CD4-positive, alpha-beta T cell (primary cell): Measurements from ENCODE around the gene TNFSF18. TPM values are rescaled to one million over a fixed set of nuclear protein-coding genes. Genes with fewer than 3 reads are reported as not detected.

Experiments used
- ATAC-seq: fragments of 200-7000 bp; cut with Tn5 transposase; one replicate; pipeline ENCODE4 v1.10.0; 2022; ENCODE audit warnings: mild to moderate bottlenecking; ENCODE audit not compliant: poor library complexity
- CTCF ChIA-PET: fragments of 350-600 bp; sonication (Branson Sonifier 250); formaldehyde crosslinking; loops from one replicate; lab custom pipeline; 2021; ENCODE audit warnings: antibody characterized with exemption, inconsistent platforms; lab: Charles Lee
- POLR2A ChIA-PET: fragments of 350-600 bp; sonication (Branson Sonifier 250); formaldehyde crosslinking; loops from one replicate; lab custom pipeline; 2021; ENCODE audit warnings: antibody characterized with exemption, inconsistent platforms; lab: Charles Lee
- DNase-seq, 14 experiments: peaks; one replicate each; pipeline ENCODE4 v3.0.0-alpha.2; 2013 to 2020; ENCODE audit warnings: mixed read lengths in 2 of 14
- H3K27ac ChIP-seq, 2 donors: one replicate each; pipeline versions ENCODE4 v1.5.1 to v1.7.0; 2013; ENCODE audit warnings: low read length in 2 of 2, low read depth in 1 of 2, mild to moderate bottlenecking in 1 of 2
- H3K27me3 ChIP-seq, 2 experiments: 1 replicate in 1 of 2; 2 replicates in 1 of 2; pipeline versions ENCODE4 v1.6.1 to v1.7.0; 2013; ENCODE audit warnings: low read length in 2 of 2, control low read depth in 1 of 2, mild to moderate bottlenecking in 1 of 2, moderate library complexity in 1 of 2; ENCODE audit not compliant: insufficient read depth in 2 of 2, control insufficient read depth in 1 of 2
- H3K36me3 ChIP-seq: one replicate; pipeline ENCODE4 v1.6.1; 2013; ENCODE audit warnings: low read length, control low read depth; ENCODE audit not compliant: insufficient read depth
- H3K4me1 ChIP-seq: one replicate; pipeline ENCODE4 v1.6.1; 2013; ENCODE audit warnings: low read length, control low read depth; ENCODE audit not compliant: insufficient read depth
- H3K4me3 ChIP-seq: one replicate; pipeline ENCODE4 v1.5.1; 2013; ENCODE audit warnings: mild to moderate bottlenecking, low read length, moderate library complexity
- H3K9me3 ChIP-seq, 2 experiments: 1 replicate in 1 of 2; 2 replicates in 1 of 2; pipeline versions ENCODE4 v1.6.1 to v1.7.0; 2013; ENCODE audit warnings: low read length in 2 of 2, mild to moderate bottlenecking in 2 of 2, control low read depth in 1 of 2, moderate library complexity in 1 of 2; ENCODE audit not compliant: control insufficient read depth in 1 of 2, insufficient read depth in 1 of 2
- H3K27ac Mint-ChIP-seq: one replicate; pipeline ENCODE4 v1.8.0; 2020; ENCODE audit warnings: mixed read lengths
- H3K27me3 Mint-ChIP-seq: one replicate; pipeline ENCODE4 v1.8.0; 2021; ENCODE audit warnings: mixed read lengths
- H3K36me3 Mint-ChIP-seq: one replicate; pipeline ENCODE4 v1.8.0; 2021; ENCODE audit warnings: low read depth, mixed read lengths
- H3K4me1 Mint-ChIP-seq: one replicate; pipeline ENCODE4 v1.8.0; 2021; ENCODE audit warnings: low read depth, mixed read lengths
- H3K4me3 Mint-ChIP-seq: one replicate; pipeline ENCODE4 v1.8.0; 2020; ENCODE audit warnings: mild to moderate bottlenecking, mixed read lengths
- H3K9me3 Mint-ChIP-seq: one replicate; pipeline ENCODE4 v1.8.0; 2020; ENCODE audit warnings: mixed read lengths
- CTCF ChIP-seq: fragments of 200-600 bp; IDR thresholded peaks from one replicate; pipeline ENCODE4 v1.8.0; 2022; ENCODE audit warnings: antibody characterized with exemption, mild to moderate bottlenecking
- intact Hi-C, 2 experiments: fragments of 100-400 bp; cut with DNase I in 1 of 2; cut with micrococcal nuclease in 1 of 2; formaldehyde crosslinking; loops; one replicate each; pipeline versions ENCODE4 v1.15.1 to v1.9.0; 2023 to 2025; cut with DNase I, micrococcal nuclease
- total RNA-seq, 174 experiments: library from RNA in 2 of 174; stranded (reverse) in 2 of 174; gene quantifications; one replicate each; pipeline ENCODE4 v1.2.3 and lab custom pipeline; 2021 to 2026

Gene TNFSF18
- total RNA-seq, 2 experiments from 2014 or later, result not detected

GRCh38 chr1:173097001-173097400 is 46.3 kb upstream of the TNFSF18 start:
- Mint-ChIP-seq H3K27ac (no peak overlapping the region), H3K4me3 (no peak overlapping the region), H3K4me1 (no peaks in the 10 kb centered on the region), H3K9me3 (no peaks in the 10 kb centered on the region), H3K27me3 (no peaks in the 10 kb centered on the region), H3K36me3 (no peaks in the 10 kb centered on the region)
- TF ChIP-seq CTCF, result no peak
- no peaks in the 10 kb centered on the region for H3K36me3 ChIP-seq
- ChIA-PET POLR2A (no interaction called here), CTCF (no interaction called here)
- no peaks in the 10 kb centered on the region for H3K4me1 ChIP-seq
- no peaks in the 10 kb centered on the region for H3K27me3 ChIP-seq
- intact Hi-C loops, result no loop called here
- no peaks in the 10 kb centered on the region for H3K9me3 ChIP-seq
- no peak for ATAC-seq
- no peak for DNase-seq
- H3K27ac ChIP-seq, result no peak overlapping the region
- H3K4me3 ChIP-seq, result no peak overlapping the region

DNA sequence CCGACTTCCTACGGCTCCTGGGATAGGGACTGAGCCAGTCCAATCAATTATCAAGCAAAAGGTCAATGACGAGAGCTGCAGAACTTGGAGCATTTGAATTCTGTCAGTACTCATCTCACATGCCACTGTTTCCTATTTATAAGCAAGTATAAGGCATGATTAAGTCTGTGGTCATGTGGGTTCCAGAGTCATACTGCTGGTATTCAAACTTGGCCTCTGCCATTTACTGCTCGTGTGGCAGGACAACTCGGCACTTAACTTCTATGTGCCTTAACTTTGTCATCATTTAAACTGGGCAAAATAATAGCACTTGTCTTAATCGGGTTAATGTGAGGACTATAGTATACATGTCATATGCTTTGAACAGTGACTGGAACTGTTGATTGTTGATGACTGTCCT is 44.9 kb upstream of the TNFSF18 start:
- no peak overlapping the region for H3K27ac ChIP-seq
- no peak overlapping the region for H3K4me3 ChIP-seq
- ATAC-seq (no peak), DNase-seq (no peak)
- Mint-ChIP-seq H3K27me3 (no peaks in the 10 kb centered on the region), H3K27ac (no peak overlapping the region), H3K9me3 (no peaks in the 10 kb centered on the region), H3K36me3 (no peaks in the 10 kb centered on the region), H3K4me3 (no peak overlapping the region), H3K4me1 (no peaks in the 10 kb centered on the region)
- H3K27me3 ChIP-seq, result no peaks in the 10 kb centered on the region
- no peak for TF ChIP-seq CTCF
- intact Hi-C loops, result no loop called here
- ChIA-PET POLR2A (no interaction called here), CTCF (no interaction called here)
- no peaks in the 10 kb centered on the region for H3K9me3 ChIP-seq
- H3K36me3 ChIP-seq, result no peaks in the 10 kb centered on the region
- no peaks in the 10 kb centered on the region for H3K4me1 ChIP-seq

DNA sequence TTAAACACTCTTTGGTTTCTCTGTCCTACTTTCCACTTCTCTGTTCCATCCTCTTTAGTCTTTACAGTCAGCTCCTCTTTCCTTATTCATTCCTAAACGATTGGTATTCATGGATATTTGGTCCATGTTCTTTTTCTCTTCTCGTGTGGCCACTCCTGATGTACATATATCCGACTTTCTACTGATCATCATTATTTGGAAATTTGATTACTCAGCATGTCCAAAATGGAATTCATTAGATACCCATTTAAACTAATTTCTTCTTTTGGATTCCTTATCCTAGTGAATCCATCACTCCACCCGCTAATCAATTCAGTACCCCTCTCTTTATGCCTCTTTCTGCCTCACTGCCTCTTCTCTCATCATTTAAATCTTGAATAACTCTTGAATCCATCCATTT is 43.8 kb upstream of the TNFSF18 start:
- Histone ChIP-seq H3K27me3 (no peaks in the 10 kb centered on the region), H3K27ac (no peak overlapping the region), H3K4me1 (no peaks in the 10 kb centered on the region), H3K9me3 (no peaks in the 10 kb centered on the region), H3K4me3 (no peak overlapping the region), H3K36me3 (no peaks in the 10 kb centered on the region)
- H3K4me3 Mint-ChIP-seq, result no peak overlapping the region
- intact Hi-C loops, result no loop called here
- no peak for ATAC-seq
- no peak for TF ChIP-seq CTCF
- H3K27me3 Mint-ChIP-seq, result no peaks in the 10 kb centered on the region
- DNase-seq, result no peak
- no peaks in the 10 kb centered on the region for H3K4me1 Mint-ChIP-seq
- CTCF ChIA-PET, result no interaction called here
- POLR2A ChIA-PET, result no interaction called here
- H3K27ac Mint-ChIP-seq, result no peak overlapping the region
- H3K36me3 Mint-ChIP-seq, result no peaks in the 10 kb centered on the region
- no peaks in the 10 kb centered on the region for H3K9me3 Mint-ChIP-seq
